SK-N-SH (cell line): ENCODE results near the gene MYH16. TPM values are rescaled to one million over a fixed set of nuclear protein-coding genes. Genes with fewer than 3 reads are reported as not detected.

Experiments
- CTCF ChIA-PET: fragments of 300-600, 350-600 bp; formaldehyde crosslinking; extraction: SDS; loops from one replicate; lab custom pipeline; 2021; lab: Yijun Ruan, JAX
- POLR2A ChIA-PET: fragments of 350-600 bp; sonication (Branson Sonifier 250); formaldehyde crosslinking; extraction: SDS; loops from one replicate; lab custom pipeline; 2020; ENCODE audit warnings: antibody characterized with exemption, inconsistent platforms; lab: Yijun Ruan, JAX
- DNase-seq: peaks from one replicate; pipeline ENCODE4 v3.0.0; 2012
- H2AFZ ChIP-seq: fragments of 200-600 bp; sonication (generic); 2 replicates; pipeline ENCODE4 v1.8.1; 2016; ENCODE audit warnings: antibody characterized with exemption, mild to moderate bottlenecking, low read depth
- H3F3A ChIP-seq: fragments of 200-600 bp; sonication (generic); replicated peaks from 2 replicates; pipeline ENCODE3; 2016; ENCODE audit warnings: antibody characterized with exemption, mild to moderate bottlenecking; ENCODE audit not compliant: insufficient read depth
- H3K27ac ChIP-seq, 2 experiments: fragments of 200-500 bp in 1 of 2; fragments of 200-600 bp in 1 of 2; sonication (Bioruptor generic) in 1 of 2; sonication (generic), shearing (Covaris generic) in 1 of 2; 2 replicates each; pipeline versions ENCODE4 v1.5.1 to v1.6.1; 2014 to 2016; ENCODE audit warnings: low read depth in 2 of 2, inconsistent platforms in 1 of 2, low read length in 1 of 2, mild to moderate bottlenecking in 1 of 2, mixed read lengths in 1 of 2
- H3K27me3 ChIP-seq: fragments of 200-600 bp; sonication (generic), shearing (Covaris generic); 2 replicates; pipeline ENCODE4 v1.6.1; 2016; ENCODE audit warnings: mixed run types; ENCODE audit not compliant: insufficient read depth
- H3K36me3 ChIP-seq, 2 experiments: fragments of 200-500 bp in 1 of 2; fragments of 200-600 bp in 1 of 2; sonication (Bioruptor generic) in 1 of 2; sonication (generic) in 1 of 2; replicated peaks in 1 of 2; 2 replicates each; pipeline versions ENCODE3 to v1.5.1; 2014 to 2016; ENCODE audit warnings: low read length in 1 of 2, mild to moderate bottlenecking in 1 of 2; ENCODE audit not compliant: insufficient read depth in 2 of 2, control insufficient read depth in 1 of 2
- H3K4me1 ChIP-seq, 2 experiments: fragments of 200-500 bp in 1 of 2; fragments of 200-600 bp in 1 of 2; sonication (Bioruptor generic) in 1 of 2; sonication (generic), shearing (Covaris generic) in 1 of 2; 2 replicates each; pipeline versions ENCODE4 v1.5.1 to v1.6.1; 2014 to 2016; ENCODE audit warnings: low read depth in 1 of 2, low read length in 1 of 2, mixed run types in 1 of 2; ENCODE audit not compliant: insufficient read depth in 2 of 2, control insufficient read depth in 1 of 2
- H3K4me2 ChIP-seq: fragments of 200-600 bp; sonication (generic), shearing (Covaris generic); 2 replicates; pipeline ENCODE4 v1.6.1; 2017; ENCODE audit warnings: mixed run types
- H3K4me3 ChIP-seq, 2 experiments: fragments of 200-500 bp in 1 of 2; fragments of 200-600 bp in 1 of 2; sonication (Bioruptor generic) in 1 of 2; sonication (generic), shearing (Covaris generic) in 1 of 2; 2 replicates each; pipeline versions ENCODE4 v1.5.1 to v1.8.1; 2014 to 2016; ENCODE audit warnings: low read depth in 2 of 2, inconsistent platforms in 1 of 2, low read length in 1 of 2, mild to moderate bottlenecking in 1 of 2, mixed read lengths in 1 of 2, moderate library complexity in 1 of 2
- H3K79me2 ChIP-seq: fragments of 200-600 bp; sonication (generic); 2 replicates; pipeline ENCODE4 v1.8.1; 2017; ENCODE audit warnings: mild to moderate bottlenecking; ENCODE audit not compliant: insufficient read depth
- H3K9ac ChIP-seq: fragments of 200-600 bp; sonication (generic); 2 replicates; pipeline ENCODE4 v1.6.1; 2017; ENCODE audit warnings: mixed run types
- H3K9me2 ChIP-seq: fragments of 200-600 bp; sonication (generic); 2 replicates; pipeline ENCODE4 v1.6.1; 2017; ENCODE audit warnings: mixed run types
- H3K9me3 ChIP-seq: fragments of 200-600 bp; sonication (generic); 2 replicates; pipeline ENCODE4 v1.6.1; 2017; ENCODE audit warnings: mixed run types, mild to moderate bottlenecking, moderate library complexity
- H4K20me1 ChIP-seq: fragments of 200-600 bp; sonication (generic); 2 replicates; pipeline ENCODE4 v1.6.1; 2017; ENCODE audit warnings: mild to moderate bottlenecking, mixed run types; ENCODE audit not compliant: insufficient read depth
- CTCF ChIP-seq: fragments of 200-600 bp; sonication (generic); IDR thresholded peaks from 2 replicates; pipeline ENCODE4 v1.6.1; 2017; ENCODE audit warnings: antibody characterized with exemption, mild to moderate bottlenecking, moderate library complexity
- ELF1 ChIP-seq: IDR thresholded peaks from 2 replicates; pipeline ENCODE4 v1.4.0; 2012
- EP300 ChIP-seq, 2 experiments: IDR thresholded peaks; 2 replicates each; pipeline versions ENCODE4 v1.4.0 to v1.6.1; 2012; ENCODE audit warnings: borderline replicate concordance in 1 of 2, low read depth in 1 of 2, low read length in 1 of 2
- EZH2phosphoT487 ChIP-seq: fragments of 200-600 bp; sonication (generic); IDR thresholded peaks from 2 replicates; pipeline ENCODE4 v1.6.1; 2017; ENCODE audit warnings: low read depth, mixed run types, mild to moderate bottlenecking, antibody characterized with exemption, moderate library complexity, borderline replicate concordance
- FOSL2 ChIP-seq: IDR thresholded peaks from 2 replicates; pipeline ENCODE4 v1.4.0; 2012; ENCODE audit warnings: low read depth, mild to moderate bottlenecking, moderate library complexity, borderline replicate concordance
- FOXJ3 ChIP-seq: sonication (generic); formaldehyde crosslinking; IDR thresholded peaks from 2 replicates; pipeline ENCODE4 v1.5.1; 2020; ENCODE audit warnings: mild to moderate bottlenecking, missing genetic modification reagents
- FOXM1 ChIP-seq: IDR thresholded peaks from 2 replicates; pipeline ENCODE4 v1.4.0; 2012; ENCODE audit warnings: low read depth, mild to moderate bottlenecking
- MXI1 ChIP-seq: IDR thresholded peaks from 2 replicates; pipeline ENCODE4 v1.6.1; 2012; ENCODE audit warnings: mild to moderate bottlenecking, low read depth, low read length, improper control_type of control experiment
- NFIC ChIP-seq: IDR thresholded peaks from 2 replicates; pipeline ENCODE4 v1.4.0; 2012; ENCODE audit warnings: borderline replicate concordance
- NRF1 ChIP-seq: IDR thresholded peaks from 2 replicates; pipeline ENCODE4 v1.6.1; 2012; ENCODE audit warnings: low read depth, mild to moderate bottlenecking, low read length
- PBX3 ChIP-seq: IDR thresholded peaks from 2 replicates; pipeline ENCODE4; 2012
- POLR2AphosphoS5 ChIP-seq: IDR thresholded peaks from 2 replicates; pipeline ENCODE4 v1.6.1; 2012; ENCODE audit warnings: low read depth, low read length
- RFX5 ChIP-seq: IDR thresholded peaks from 2 replicates; pipeline ENCODE4 v1.6.1; 2012; ENCODE audit warnings: mild to moderate bottlenecking, improper control_type of control experiment, low read length
- SIN3A ChIP-seq: IDR thresholded peaks from 2 replicates; pipeline ENCODE4 v1.6.1; 2012; ENCODE audit warnings: low read depth, mild to moderate bottlenecking, low read length, moderate library complexity, borderline replicate concordance
- TAF1 ChIP-seq: IDR thresholded peaks from 2 replicates; pipeline ENCODE4 v1.6.1; 2012; ENCODE audit warnings: low read depth, mild to moderate bottlenecking, low read length, moderate library complexity, borderline replicate concordance
- TCF12 ChIP-seq: IDR thresholded peaks from 2 replicates; pipeline ENCODE4 v1.4.0; 2012
- TEAD4 ChIP-seq: IDR thresholded peaks from 2 replicates; pipeline ENCODE4 v1.4.0; 2012; ENCODE audit warnings: mild to moderate bottlenecking, borderline replicate concordance; ENCODE audit not compliant: insufficient read depth
- WGBS: methylation state at CpG from one replicate; pipeline ENCODE4 v1.1.6; 2017; ENCODE audit warnings: low lambda C conversion rate; 5-methylcytosine and 5-hydroxymethylcytosine counted together
- polyA plus RNA-seq, 3 experiments: library from polyadenylated mRNA; depleted of rRNA; stranded (reverse); fragments of >200 nt; gene quantifications; 2 replicates each; pipeline ENCODE4 v1.2.3, GENCODE V29; 2012
- TF ChIP-seq, protein P1 (sequence below): IDR thresholded peaks from 2 replicates; pipeline ENCODE4 v1.4.0; 2012; ENCODE audit warnings: low read depth, borderline replicate concordance

The MYH16 gene
- polyA plus RNA-seq, 1 of the 3 experiments (the other 2 are of a cell fraction): 0.41 TPM

GRCh38 chr7:99260395-99260794 lies 12.2 kb upstream of the MYH16 start (continued):
- TF ChIP-seq, protein P1, sequence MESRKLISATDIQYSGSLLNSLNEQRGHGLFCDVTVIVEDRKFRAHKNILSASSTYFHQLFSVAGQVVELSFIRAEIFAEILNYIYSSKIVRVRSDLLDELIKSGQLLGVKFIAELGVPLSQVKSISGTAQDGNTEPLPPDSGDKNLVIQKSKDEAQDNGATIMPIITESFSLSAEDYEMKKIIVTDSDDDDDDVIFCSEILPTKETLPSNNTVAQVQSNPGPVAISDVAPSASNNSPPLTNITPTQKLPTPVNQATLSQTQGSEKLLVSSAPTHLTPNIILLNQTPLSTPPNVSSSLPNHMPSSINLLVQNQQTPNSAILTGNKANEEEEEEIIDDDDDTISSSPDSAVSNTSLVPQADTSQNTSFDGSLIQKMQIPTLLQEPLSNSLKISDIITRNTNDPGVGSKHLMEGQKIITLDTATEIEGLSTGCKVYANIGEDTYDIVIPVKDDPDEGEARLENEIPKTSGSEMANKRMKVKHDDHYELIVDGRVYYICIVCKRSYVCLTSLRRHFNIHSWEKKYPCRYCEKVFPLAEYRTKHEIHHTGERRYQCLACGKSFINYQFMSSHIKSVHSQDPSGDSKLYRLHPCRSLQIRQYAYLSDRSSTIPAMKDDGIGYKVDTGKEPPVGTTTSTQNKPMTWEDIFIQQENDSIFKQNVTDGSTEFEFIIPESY: no peak
- TF ChIP-seq TCF12: no peak
- no peak for TF ChIP-seq NRF1
- TF ChIP-seq ELF1: no peak
- TF ChIP-seq CTCF: no peak
- TF ChIP-seq POLR2AphosphoS5: no peak
- TF ChIP-seq TEAD4: no peak
- TF ChIP-seq MXI1: no peak

- H3K9me3 ChIP-seq: no peaks in the 10 kb centered on the region
- no peak overlapping the region for H3K27ac ChIP-seq
- no peaks in the 10 kb centered on the region for H3K79me2 ChIP-seq
- H3K4me1 ChIP-seq: no peaks in the 10 kb centered on the region
- H3K9ac ChIP-seq: no peak overlapping the region
- TF ChIP-seq PBX3 (no peak), EP300 (IDR thresholded peaks at IDR 0.05; ENCODE audit: borderline replicate concordance in 1 of 2, low read depth in 1 of 2, low read length in 1 of 2) (no peak), TAF1 (no peak), FOXJ3 (no peak), POLR2AphosphoS5 (no peak), TEAD4 (no peak), RFX5 (no peak), EZH2phosphoT487 (no peak), TCF12 (no peak), NFIC (no peak), FOXM1 (no peak), FOSL2 (no peak), SIN3A (no peak), CTCF (no peak)
- H3K27me3 ChIP-seq: no peaks in the 10 kb centered on the region
- 62% methylated on average over 5 of the region's 6 CpGs for WGBS
- H3K9me2 ChIP-seq: no peaks in the 10 kb centered on the region
- no peak overlapping the region for H3K4me3 ChIP-seq
- no peak overlapping the region for H2AFZ ChIP-seq
- H3K36me3 ChIP-seq: no peaks in the 10 kb centered on the region
- ChIA-PET CTCF (no interaction called here), POLR2A (no interaction called here)
- H3F3A ChIP-seq: no peaks in the 10 kb centered on the region
- H3K4me2 ChIP-seq: no peak overlapping the region
- H4K20me1 ChIP-seq: no peaks in the 10 kb centered on the region
- DNase-seq: no peak
These were observed 11.0 kb upstream of the MYH16 start for GRCh38 chr7:99261646-99262045.
